Hindlimb muscle (tissue), 1 donor: ENCODE results near the gene LARGE1. TPM values are rescaled to one million over a fixed set of nuclear protein-coding genes. Genes with fewer than 3 reads are reported as not detected.

ENCODE experiments used
- DNase-seq: peaks from one replicate; pipeline ENCODE4 v3.0.0-alpha.2; 2013
- polyA plus RNA-seq: library from polyadenylated mRNA; unstranded; fragments of 120-200 nt; gene quantifications from one replicate; pipeline ENCODE4 v1.2.1, GENCODE V29; 2013; ENCODE audit not compliant: insufficient read length

The LARGE1 gene
- polyA plus RNA-seq, 1 donor = 8.7 TPM

DNA sequence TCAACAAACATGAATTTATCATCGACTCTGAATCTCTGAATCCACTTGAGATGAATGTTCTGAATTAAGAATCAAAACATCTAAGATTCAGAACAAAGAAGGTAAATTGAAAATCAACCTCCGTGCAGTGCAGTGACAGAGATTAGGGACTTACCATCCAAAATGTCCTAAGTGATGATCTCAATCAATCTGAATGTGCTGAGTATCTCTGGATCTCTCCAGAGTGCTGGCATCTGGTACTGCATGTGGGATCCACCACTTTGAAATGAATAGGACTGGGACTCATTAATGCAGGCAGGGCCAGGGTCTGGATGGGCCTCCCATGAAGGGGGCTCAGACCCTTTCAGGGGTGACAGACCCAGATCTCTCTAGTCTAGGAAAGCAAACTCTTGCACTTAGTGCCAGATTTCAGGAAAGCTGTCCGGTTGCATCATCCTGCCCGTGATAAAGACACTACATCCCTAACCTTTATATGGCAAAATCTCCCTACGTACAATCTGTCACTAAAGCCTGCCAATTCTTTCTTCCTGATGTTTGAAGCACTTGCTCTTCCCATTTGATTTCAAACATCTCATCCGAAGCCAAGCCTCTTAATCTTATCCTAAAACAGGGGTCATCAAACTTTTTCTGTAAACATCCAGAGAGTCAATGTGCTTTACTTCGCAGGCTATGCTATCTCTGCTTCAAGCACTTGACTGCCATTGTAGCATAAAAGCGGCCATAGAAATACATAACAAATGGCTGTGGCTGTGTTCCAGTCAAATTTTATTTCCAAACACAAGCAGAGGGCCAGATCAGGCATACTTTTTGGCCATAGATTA lies 263.3 kb downstream of the LARGE1 start:
- no peak for DNase-seq

DNA sequence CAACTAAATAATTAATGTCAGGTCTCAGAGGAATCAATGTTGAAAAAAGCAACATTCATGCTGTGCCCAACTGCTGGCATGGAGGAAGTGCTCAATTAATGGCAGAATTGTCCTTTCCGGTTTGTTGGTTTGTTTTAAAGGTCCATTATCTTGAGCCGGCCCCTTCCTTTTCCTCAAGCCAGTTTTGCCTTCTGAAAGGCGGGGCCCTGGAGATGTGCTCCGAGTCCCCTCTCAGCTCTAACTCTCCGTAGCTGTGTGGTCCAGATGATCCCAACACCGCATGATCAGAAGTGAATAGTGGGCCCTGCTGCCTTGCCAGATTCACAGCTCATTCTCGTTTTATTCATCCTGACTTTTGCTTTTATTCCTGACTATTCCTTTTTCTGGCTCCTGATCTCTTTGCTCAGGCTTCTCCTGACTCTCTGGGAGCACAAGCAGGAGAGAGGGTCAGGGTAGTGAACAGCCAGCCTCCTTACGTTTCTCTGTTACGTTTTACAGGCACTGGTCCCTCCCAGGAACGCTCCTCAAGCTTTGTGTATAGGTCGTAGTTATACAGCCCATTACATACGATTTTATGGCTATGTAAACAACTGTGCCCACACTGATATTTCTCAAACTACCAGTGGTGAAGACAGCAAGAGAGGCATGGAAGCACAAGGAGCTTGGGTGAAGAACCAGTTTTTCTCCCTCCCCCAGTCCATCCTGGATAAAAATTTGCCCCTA lies 265.9 kb downstream of the LARGE1 start:
- no peak for DNase-seq

- no peak for DNase-seq
Observed at GRCh38 chr22:33653532-33654063, 266.7 kb downstream of the LARGE1 start.

GRCh38 chr22:33652615-33653014 lies 267.7 kb downstream of the LARGE1 start:
- DNase-seq = no peak

GRCh38 chr22:33650244-33650643 lies 270.0 kb downstream of the LARGE1 start:
- DNase-seq = no peak

GRCh38 chr22:33648478-33648877 lies 271.8 kb downstream of the LARGE1 start:
- no peak for DNase-seq

DNA sequence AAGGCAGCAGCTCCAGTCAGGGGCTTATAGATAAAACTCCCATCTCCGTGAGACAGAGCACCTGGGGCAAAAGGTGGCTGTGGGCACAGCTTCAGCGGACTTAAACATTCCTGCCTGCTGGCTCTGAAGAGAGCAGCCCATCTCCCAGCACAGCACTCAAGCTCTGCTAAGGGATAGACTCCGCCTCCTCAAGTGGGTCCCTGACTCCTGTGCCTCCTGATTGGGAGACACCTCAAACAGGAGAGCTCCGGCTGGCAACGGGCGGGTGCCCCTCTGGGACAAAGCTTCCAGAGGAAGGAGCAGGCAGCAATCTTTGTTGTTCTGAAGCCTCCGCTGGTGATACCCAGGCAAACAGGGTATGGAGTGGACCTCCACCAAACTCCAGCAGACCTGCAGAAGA lies 279.4 kb downstream of the LARGE1 start:
- DNase-seq = no peak

- no peak for DNase-seq
Observed at GRCh38 chr22:33639588-33640254, 280.6 kb downstream of the LARGE1 start.

GRCh38 chr22:33635766-33636165 lies 284.5 kb downstream of the LARGE1 start:
- DNase-seq = no peak

GRCh38 chr22:33631777-33632176 lies 288.5 kb downstream of the LARGE1 start:
- DNase-seq = no peak

DNA sequence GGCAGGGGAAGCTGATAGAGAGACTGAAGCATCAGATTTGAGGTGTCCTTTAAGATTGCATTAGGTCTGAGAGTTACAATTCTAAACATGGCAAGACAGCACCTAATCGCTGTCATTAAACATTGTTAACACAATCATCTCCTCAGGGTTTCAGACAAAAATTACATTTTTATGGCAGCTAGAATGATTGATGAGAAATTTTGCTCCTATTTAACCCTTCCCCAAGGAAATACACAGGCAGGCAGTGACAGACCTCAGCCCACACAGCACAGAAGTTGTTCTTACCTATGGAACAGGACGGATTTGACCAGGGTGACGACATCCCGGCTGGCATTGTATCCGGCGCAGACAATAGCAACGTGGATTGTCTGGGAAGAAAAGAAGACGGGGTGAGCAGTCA lies 294.3 kb downstream of the LARGE1 start:
- no peak for DNase-seq

GRCh38 chr22:33620085-33620484 lies 300.2 kb downstream of the LARGE1 start:
- no peak for DNase-seq

DNA sequence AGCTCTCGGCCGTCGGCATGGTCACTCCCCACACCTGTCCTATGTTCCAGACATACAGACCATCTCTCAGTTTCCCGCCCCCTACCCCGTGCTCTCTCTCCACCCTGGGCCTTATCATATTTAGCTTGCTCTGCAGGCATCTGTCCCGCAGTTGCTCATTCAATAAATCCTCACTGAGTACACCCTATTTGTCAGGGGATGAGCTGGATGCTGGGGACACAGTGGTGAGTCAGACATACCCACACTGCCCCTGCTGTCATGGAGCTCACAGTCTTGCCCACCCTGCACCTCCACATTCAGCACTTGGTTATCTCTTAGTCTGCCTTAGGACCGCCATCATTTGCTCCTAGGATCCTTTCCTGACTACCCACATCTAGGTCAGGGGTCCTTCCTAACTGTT lies 313.8 kb downstream of the LARGE1 start:
- DNase-seq = no peak

- DNase-seq = no peak
Observed at GRCh38 chr22:33605666-33606065, 314.6 kb downstream of the LARGE1 start.

- DNase-seq = no peak
Observed at GRCh38 chr22:33605221-33605620, 315.1 kb downstream of the LARGE1 start.

DNA sequence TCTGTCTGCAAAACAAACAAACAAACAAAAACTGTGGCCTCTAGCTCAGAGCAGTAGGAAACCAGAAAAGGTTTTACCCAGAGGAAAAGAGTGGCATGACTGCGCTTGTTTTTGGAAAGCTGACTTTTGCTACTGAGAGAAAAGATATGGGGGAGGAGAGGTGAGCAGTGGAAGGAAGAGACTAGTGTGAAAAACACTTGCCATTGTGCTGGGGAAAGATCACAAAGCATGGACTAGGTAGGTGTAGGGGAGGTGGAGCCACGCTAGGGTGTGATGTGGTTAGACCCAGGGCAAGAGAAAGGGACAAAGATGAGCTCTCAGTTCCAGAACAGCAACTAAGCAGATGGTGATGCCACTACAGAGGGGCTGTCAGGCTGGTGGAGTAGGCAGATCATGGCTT lies 319.2 kb downstream of the LARGE1 start:
- DNase-seq = no peak

DNA sequence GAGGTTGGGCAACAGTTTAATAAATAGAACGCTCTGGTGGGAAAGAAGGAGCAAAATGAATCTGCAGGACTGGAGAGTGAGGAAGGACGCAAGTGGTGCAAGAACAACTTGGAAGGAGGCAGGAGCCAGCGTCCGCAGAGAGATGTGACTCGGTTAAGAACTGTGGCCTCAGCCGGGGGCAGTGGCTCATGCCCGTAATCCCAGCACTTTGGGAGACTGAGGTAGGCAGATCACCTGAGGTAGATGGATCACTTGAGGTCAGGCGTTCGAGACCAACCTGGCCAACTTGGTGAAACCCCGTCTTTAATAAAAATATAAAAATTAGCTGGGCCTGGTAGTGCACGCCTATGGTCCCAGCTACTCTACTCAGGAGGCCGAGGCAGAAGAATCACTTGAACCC lies 319.7 kb downstream of the LARGE1 start:
- no peak for DNase-seq

DNA sequence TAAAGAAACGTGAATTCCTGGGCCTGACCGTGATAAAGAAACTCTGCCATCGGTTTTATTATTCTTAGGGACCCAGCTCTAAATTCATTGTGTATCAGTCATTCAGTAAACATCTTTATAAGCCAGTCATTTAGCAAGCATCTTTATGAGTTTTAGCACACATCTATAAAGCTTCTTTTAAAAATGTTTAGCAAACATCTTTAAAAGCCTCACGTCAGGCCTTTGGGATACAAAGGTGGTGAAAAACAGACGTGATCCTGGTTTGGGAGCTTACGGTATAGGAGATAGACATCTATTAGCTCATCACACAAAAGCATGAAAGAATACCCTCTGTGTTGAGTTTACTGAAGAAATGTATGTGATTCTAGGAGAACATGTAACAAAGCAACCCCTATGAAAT lies 320.2 kb downstream of the LARGE1 start:
- no peak for DNase-seq

DNA sequence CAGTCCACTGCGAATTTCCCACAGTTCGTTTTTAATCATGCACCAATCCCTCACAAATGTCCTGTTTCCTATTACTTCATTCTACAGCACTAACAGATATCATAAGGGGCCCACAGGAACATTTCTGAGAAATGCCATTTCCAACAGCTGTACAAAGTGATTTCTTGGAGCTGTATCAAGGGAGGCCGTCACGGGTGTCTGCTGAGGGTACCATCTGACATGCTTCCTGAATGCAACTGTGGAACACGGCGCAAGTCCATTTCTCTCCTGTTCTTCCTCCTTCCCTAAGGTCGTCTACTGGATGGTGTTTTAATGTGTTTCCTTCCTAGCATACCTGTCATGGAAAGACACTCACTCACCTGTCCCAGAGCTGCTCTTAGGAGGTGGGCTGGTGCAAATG lies 320.7 kb downstream of the LARGE1 start:
- no peak for DNase-seq

- no peak for DNase-seq
Observed at GRCh38 chr22:33598821-33599220, 321.5 kb downstream of the LARGE1 start.

DNA sequence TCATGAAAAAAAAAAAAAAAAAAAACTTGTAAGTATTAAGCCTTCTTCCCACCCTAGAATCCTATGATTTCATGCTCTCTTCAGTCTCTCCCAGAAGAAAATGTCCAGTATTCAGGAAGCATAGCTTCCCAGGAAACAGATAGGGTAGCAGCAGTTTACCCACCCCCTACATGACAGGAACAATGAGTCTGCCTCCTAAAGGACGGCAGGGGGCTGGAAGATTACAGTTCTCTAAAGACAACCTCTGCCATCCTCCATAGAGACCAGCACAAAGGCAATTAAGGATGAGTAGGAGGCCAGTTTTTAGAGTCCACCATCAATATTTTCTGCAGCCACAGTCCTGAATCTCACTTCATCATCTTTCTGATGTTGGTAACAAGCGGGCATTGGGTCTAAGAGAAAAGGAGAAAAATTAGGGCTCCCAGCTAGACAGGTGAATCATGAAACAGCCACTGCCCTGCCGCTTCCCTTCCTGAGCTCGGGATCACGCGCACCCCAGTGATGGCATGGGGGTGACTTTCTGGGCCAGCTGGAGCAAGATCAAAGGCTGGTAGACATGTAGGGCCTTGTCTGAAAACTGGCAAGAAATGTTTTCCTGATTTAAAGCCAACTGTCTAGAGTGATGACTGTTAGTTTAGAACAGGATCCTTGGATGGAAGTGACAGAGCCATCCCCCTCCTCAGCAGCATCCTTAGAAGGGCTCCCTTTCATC lies 322.8 kb downstream of the LARGE1 start:
- no peak for DNase-seq

- no peak for DNase-seq
Observed at GRCh38 chr22:33593818-33594217, 326.5 kb downstream of the LARGE1 start.

DNA sequence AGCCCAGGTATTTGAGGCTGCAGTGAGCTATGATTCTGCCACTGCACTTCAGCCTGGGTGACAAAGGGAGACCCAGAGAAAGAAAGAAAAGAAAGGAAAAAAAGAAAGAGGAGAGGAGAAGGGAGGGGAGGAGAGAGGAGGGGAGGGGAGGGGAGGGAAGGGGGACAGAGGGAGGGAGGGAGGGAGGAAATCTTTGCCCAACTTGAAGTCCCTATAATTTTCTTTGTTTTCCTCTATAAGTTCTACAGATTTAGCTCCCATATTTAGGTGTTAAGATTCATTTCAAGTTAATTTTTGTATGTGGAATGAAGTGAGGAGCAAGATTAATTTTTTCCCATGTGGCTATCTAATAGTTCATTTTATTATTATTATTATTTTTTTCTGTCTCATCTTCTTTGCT lies 328.3 kb downstream of the LARGE1 start:
- no peak for DNase-seq
